OCI-LY1 (cell line): ENCODE data around the gene RASL10B.

Experiments
- EZH2 ChIP-seq: fragments of 200-600 bp; sonication (generic), shearing (Covaris generic); IDR thresholded peaks from 2 replicates; pipeline ENCODE4 v1.8.0; 2017; ENCODE audit warnings: borderline replicate concordance, mixed run types, mild to moderate bottlenecking, antibody characterized with exemption, low read length, moderate library complexity, mixed read lengths
- TF ChIP-seq, protein P1 (sequence below): fragments of 200-600 bp; sonication (generic), shearing (Covaris generic); IDR thresholded peaks from 2 replicates; pipeline ENCODE4 v1.5.1; 2017; ENCODE audit warnings: mild to moderate bottlenecking, antibody characterized with exemption, low read length, moderate library complexity, mixed read lengths

DNA sequence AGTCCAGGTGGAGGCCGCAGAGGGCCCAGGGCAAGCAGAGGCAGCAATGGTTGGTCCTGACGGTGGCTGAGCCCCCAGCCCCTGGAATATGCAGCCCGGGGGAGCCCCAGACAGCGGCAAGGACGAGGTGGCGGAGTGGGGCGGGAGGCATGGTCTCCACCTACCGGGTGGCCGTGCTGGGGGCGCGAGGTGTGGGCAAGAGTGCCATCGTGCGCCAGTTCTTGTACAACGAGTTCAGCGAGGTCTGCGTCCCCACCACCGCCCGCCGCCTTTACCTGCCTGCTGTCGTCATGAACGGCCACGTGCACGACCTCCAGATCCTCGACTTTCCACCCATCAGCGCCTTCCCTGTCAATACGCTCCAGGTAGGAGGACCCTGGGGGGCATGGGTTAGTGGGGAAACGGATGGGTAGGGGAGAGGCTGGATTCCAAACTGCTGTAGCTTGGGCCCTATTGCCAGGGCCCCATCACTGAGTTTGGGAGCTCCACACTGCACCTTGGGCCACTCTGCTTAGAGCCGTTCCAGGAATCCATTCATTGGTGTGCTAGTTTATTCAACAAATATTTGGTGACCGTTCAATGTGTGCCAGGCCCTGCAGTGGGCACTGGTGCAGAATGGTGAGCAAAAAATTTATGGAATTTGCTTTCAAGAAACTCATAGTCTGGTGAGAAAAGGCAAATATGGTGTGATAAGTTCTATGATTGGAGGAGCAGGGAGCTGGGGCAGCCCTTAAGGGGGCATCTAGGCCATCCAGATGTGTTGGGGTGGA is 3.8 kb downstream of the RASL10B start:
- TF ChIP-seq, protein P1, sequence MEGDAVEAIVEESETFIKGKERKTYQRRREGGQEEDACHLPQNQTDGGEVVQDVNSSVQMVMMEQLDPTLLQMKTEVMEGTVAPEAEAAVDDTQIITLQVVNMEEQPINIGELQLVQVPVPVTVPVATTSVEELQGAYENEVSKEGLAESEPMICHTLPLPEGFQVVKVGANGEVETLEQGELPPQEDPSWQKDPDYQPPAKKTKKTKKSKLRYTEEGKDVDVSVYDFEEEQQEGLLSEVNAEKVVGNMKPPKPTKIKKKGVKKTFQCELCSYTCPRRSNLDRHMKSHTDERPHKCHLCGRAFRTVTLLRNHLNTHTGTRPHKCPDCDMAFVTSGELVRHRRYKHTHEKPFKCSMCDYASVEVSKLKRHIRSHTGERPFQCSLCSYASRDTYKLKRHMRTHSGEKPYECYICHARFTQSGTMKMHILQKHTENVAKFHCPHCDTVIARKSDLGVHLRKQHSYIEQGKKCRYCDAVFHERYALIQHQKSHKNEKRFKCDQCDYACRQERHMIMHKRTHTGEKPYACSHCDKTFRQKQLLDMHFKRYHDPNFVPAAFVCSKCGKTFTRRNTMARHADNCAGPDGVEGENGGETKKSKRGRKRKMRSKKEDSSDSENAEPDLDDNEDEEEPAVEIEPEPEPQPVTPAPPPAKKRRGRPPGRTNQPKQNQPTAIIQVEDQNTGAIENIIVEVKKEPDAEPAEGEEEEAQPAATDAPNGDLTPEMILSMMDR = no peak
- no peak for TF ChIP-seq EZH2
